CD8-positive, alpha-beta memory T cell (primary cell): ENCODE results near the gene DHX16. TPM values are rescaled to one million over a fixed set of nuclear protein-coding genes. Genes with fewer than 3 reads are reported as not detected.
A peak's percentile ranks its signal among the peaks of the same experiment; 100 is the strongest.

Experiments
- CTCF ChIA-PET: fragments of 350-600 bp; sonication (Branson Sonifier 250); formaldehyde crosslinking; loops from one replicate; lab custom pipeline; 2021; ENCODE audit warnings: antibody characterized with exemption; lab: Charles Lee
- POLR2A ChIA-PET: fragments of 350-600 bp; sonication (Branson Sonifier 250); formaldehyde crosslinking; loops from one replicate; lab custom pipeline; 2021; ENCODE audit warnings: antibody characterized with exemption; lab: Charles Lee
- DNase-seq, 5 donors: peaks; one replicate each; pipeline versions ENCODE4 v3.0.0 to v3.0.0-alpha.2; 2020 to 2022; ENCODE audit warnings: mixed read lengths in 1 of 5
- H3K27ac ChIP-seq: one replicate; pipeline ENCODE4 v1.7.0; 2013; ENCODE audit warnings: low read depth, mild to moderate bottlenecking, low read length, moderate library complexity
- H3K27me3 ChIP-seq: 2 replicates; pipeline ENCODE4 v1.7.0; 2013; ENCODE audit warnings: low read length, mild to moderate bottlenecking; ENCODE audit not compliant: insufficient read depth, poor library complexity, severe bottlenecking
- H3K36me3 ChIP-seq: 2 replicates; pipeline ENCODE4 v1.7.0; 2013; ENCODE audit warnings: mild to moderate bottlenecking, low read length, moderate library complexity; ENCODE audit not compliant: insufficient read depth
- H3K4me1 ChIP-seq: 2 replicates; pipeline ENCODE4 v1.7.0; 2013; ENCODE audit warnings: mild to moderate bottlenecking, low read length, moderate library complexity; ENCODE audit not compliant: insufficient read depth
- H3K4me3 ChIP-seq: 2 replicates; pipeline ENCODE4 v1.7.0; 2013; ENCODE audit warnings: mild to moderate bottlenecking, low read length
- H3K9me3 ChIP-seq: 2 replicates; pipeline ENCODE4 v1.7.0; 2013; ENCODE audit warnings: mild to moderate bottlenecking, low read length
- H3K27ac Mint-ChIP-seq, 8 donors: one replicate each; pipeline ENCODE4 v1.8.0; 2020 to 2021; ENCODE audit warnings: mixed read lengths in 8 of 8, mild to moderate bottlenecking in 6 of 8, inconsistent platforms in 3 of 8, moderate library complexity in 3 of 8
- H3K27me3 Mint-ChIP-seq, 2 donors: one replicate each; pipeline ENCODE4 v1.8.0; 2020 to 2021; ENCODE audit warnings: mixed read lengths in 2 of 2, mild to moderate bottlenecking in 1 of 2, moderate library complexity in 1 of 2
- H3K36me3 Mint-ChIP-seq, 3 donors: one replicate each; pipeline ENCODE4 v1.8.0; 2020 to 2021; ENCODE audit warnings: mixed read lengths in 3 of 3, inconsistent platforms in 1 of 3, mild to moderate bottlenecking in 1 of 3
- H3K4me1 Mint-ChIP-seq, 3 donors: one replicate each; pipeline ENCODE4 v1.8.0; 2020 to 2021; ENCODE audit warnings: mixed read lengths in 3 of 3, inconsistent platforms in 1 of 3, mild to moderate bottlenecking in 1 of 3
- H3K4me3 Mint-ChIP-seq, 7 donors: one replicate each; pipeline ENCODE4 v1.8.0; 2020 to 2021; ENCODE audit warnings: mixed read lengths in 7 of 7, mild to moderate bottlenecking in 6 of 7, moderate library complexity in 4 of 7, inconsistent platforms in 2 of 7
- H3K9me3 Mint-ChIP-seq, 5 donors: one replicate each; pipeline ENCODE4 v1.8.0; 2020 to 2022; ENCODE audit warnings: mixed read lengths in 5 of 5, mild to moderate bottlenecking in 3 of 5, moderate library complexity in 2 of 5, inconsistent platforms in 1 of 5
- polyA plus RNA-seq: library from polyadenylated mRNA; unstranded; fragments of 300-500 nt; fragmentation: Illumina TruSeq; gene quantifications from one replicate; pipeline ENCODE4 v1.2.3, GENCODE V29; 2021
- total RNA-seq, 2 experiments: library from RNA; stranded (reverse); gene quantifications; one replicate each; pipeline ENCODE4 v1.2.3, GENCODE V29; 2021

DHX16 gene
- total and polyA plus RNA-seq, 3 experiments from 2014 or later: 31.0 to 49.1 (median 47.5) TPM

DNA sequence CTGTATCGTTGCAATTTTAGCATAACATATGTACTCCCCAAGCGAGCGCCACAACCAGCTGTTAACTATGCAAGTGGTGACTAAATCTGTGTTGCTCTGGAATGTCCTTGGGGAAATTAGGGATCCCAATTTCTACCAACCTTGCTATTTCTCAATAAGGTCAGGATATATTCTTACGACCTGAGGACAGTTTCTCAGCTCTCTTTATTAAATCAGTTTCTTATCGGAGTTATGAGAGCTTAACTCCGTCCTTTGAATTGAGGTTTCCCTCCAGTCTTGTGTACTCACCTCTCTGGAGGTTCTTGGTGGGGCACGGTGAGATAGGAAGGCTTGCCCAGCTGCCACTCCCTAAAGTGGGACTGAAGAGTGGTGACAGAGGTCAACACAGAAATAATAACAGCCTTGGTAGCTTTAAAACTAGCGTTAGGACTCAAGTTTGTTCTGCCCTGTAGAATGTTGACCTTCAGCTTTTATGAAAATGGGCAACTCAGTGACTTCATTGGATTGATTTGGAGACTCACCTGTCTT, 54.5 kb downstream of the DHX16 start:
- Histone ChIP-seq H3K27me3 (no peaks in the 10 kb centered on the region), H3K4me1 (peaks cover 30% of the 10 kb centered on the region), H3K36me3 (peaks cover 45% of the 10 kb centered on the region), H3K4me3 (peak overlapping the region; percentile 95), H3K9me3 (no peaks in the 10 kb centered on the region), H3K27ac (peak overlapping the region; percentile 99)
- ChIA-PET POLR2A (interaction anchor here (0.7 to 2.4 kb wide), 17 partner anchors 8 to 135 kb away, joined by 3 to 17 read pairs (median 6); partner anchors contain the start of genes ABCF1, ATAT1, DHX16 and GNL1), CTCF (interaction anchor here (0.6 to 2.2 kb wide), 11 partner anchors 47 to 260 kb away, joined by 3 to 11 read pairs (median 6); partner anchors contain the start of genes ABCF1, DHX16 and MDC1)
- H3K4me3 Mint-ChIP-seq: peak overlapping the region; percentile 93 to 100 (median 99)
- peaks cover 0 to 4% (median 2%) of the 10 kb centered on the region in 5 donors for H3K9me3 Mint-ChIP-seq
- peaks cover 0 to 20% of the 10 kb centered on the region in 2 donors for H3K27me3 Mint-ChIP-seq
- H3K4me1 Mint-ChIP-seq: peaks cover 25 to 34% (median 33%) of the 10 kb centered on the region in 3 donors
- DNase-seq: no peak
- H3K27ac Mint-ChIP-seq: peak overlapping the region; percentile 100
- H3K36me3 Mint-ChIP-seq: peaks cover 19 to 74% (median 24%) of the 10 kb centered on the region in 3 donors

DNA sequence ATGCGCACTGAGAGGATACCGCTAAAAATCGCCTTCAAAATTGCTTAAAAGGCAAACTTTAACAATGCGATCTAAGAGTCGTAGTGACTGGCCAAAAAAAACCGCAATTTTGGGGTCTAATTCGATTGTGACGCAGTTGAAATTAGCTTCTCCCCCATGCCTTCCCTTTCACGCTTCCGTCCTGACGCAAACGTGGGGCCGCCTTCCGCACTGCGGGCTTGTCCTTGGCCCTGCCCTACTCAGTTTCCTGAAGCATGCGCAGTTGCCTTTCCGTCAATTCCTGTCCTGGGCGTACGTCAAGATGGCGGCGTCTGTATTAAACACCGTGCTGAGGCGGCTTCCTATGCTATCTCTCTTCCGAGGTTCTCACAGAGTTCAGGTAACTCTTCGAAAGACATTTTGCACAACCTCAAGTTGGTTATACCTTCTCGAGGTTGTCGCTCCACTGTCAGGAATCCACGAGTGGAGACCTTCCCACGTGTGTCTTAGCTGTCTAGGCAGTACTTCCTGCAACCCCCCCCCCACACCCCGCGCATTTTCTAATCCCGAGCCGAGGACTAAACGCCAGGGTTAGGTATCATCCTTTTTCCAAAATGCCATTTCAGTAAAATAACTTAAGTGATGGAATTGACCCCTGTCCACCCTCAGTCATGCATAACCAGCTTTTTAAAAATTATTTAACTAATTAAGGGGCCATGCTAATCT, 55.1 kb downstream of the DHX16 start, which contains the start of gene MRPS18B:
Gene MRPS18B (plus strand): TSS at position 276 of the 705 bp plus-strand sequence. CDS start 26 bp downstream, at position 302.
- Histone ChIP-seq H3K27me3 (no peaks in the 10 kb centered on the region), H3K36me3 (peaks cover 45% of the 10 kb centered on the region), H3K9me3 (no peaks in the 10 kb centered on the region), H3K4me3 (peak within 1 kb of the TSS; percentile 95), H3K27ac (peak within 1 kb of the TSS; percentile 99), H3K4me1 (peaks cover 36% of the 10 kb centered on the region)
- Mint-ChIP-seq H3K27me3 (peaks cover 0 to 20% of the 10 kb centered on the region in 2 donors), H3K36me3 (peaks cover 19 to 73% (median 24%) of the 10 kb centered on the region in 3 donors), H3K4me3 (peak within 1 kb of the TSS; percentile 93 to 100 (median 99)), H3K27ac (peak within 1 kb of the TSS; percentile 100), H3K4me1 (peaks cover 27 to 40% (median 39%) of the 10 kb centered on the region in 3 donors), H3K9me3 (peaks cover 0 to 4% (median 2%) of the 10 kb centered on the region in 5 donors)
- ChIA-PET CTCF (interaction anchor here (0.6 to 2.2 kb wide), 12 partner anchors 47 to 260 kb away, joined by 3 to 11 read pairs (median 5); partner anchors contain the start of genes ABCF1, DHX16 and MDC1), POLR2A (interaction anchor here (0.5 to 2.4 kb wide), 20 partner anchors 9 to 134 kb away, joined by 3 to 17 read pairs (median 6); partner anchors contain the start of genes ABCF1, ATAT1, DHX16 and FLOT1)
- DNase-seq: peak; percentile 96 to 100 (median 99)

GRCh38 chr6:30616811-30617564, 55.8 kb downstream of the DHX16 start, which contains the start of gene PPP1R10:
Gene PPP1R10 (minus strand): TSS chr6:30617243. CDS start chr6:30609944, 7,299 bp downstream.
- peaks cover 42% of the 10 kb centered on the region for H3K36me3 ChIP-seq
- H3K4me1 ChIP-seq: peaks cover 43% of the 10 kb centered on the region
- peaks cover 0 to 4% (median 2%) of the 10 kb centered on the region in 5 donors for H3K9me3 Mint-ChIP-seq
- no peaks in the 10 kb centered on the region for H3K27me3 ChIP-seq
- POLR2A ChIA-PET: interaction anchor here (0.5 to 2.4 kb wide), 16 partner anchors 9 to 125 kb away, joined by 3 to 17 read pairs (median 6); partner anchors contain the start of genes ABCF1, ATAT1, DHX16 and FLOT1
- H3K9me3 ChIP-seq: no peaks in the 10 kb centered on the region
- H3K4me3 ChIP-seq: peak within 1 kb of the TSS; percentile 95
- H3K27ac ChIP-seq: peak within 1 kb of the TSS; percentile 99
- H3K4me3 Mint-ChIP-seq: peak within 1 kb of the TSS; percentile 93 to 100 (median 99)
- DNase-seq: peak; percentile 95 to 100 (median 99)
- peaks cover 30 to 47% (median 45%) of the 10 kb centered on the region in 3 donors for H3K4me1 Mint-ChIP-seq
- peaks cover 19 to 71% (median 21%) of the 10 kb centered on the region in 3 donors for H3K36me3 Mint-ChIP-seq
- CTCF ChIA-PET: interaction anchor here (1.0 to 2.2 kb wide), 6 partner anchors 56 to 134 kb away, joined by 3 to 10 read pairs (median 6); partner anchors contain the start of genes DHX16 and MDC1
- H3K27me3 Mint-ChIP-seq: peaks cover 0 to 20% of the 10 kb centered on the region in 2 donors
- H3K27ac Mint-ChIP-seq: peak within 1 kb of the TSS; percentile 100

DNA sequence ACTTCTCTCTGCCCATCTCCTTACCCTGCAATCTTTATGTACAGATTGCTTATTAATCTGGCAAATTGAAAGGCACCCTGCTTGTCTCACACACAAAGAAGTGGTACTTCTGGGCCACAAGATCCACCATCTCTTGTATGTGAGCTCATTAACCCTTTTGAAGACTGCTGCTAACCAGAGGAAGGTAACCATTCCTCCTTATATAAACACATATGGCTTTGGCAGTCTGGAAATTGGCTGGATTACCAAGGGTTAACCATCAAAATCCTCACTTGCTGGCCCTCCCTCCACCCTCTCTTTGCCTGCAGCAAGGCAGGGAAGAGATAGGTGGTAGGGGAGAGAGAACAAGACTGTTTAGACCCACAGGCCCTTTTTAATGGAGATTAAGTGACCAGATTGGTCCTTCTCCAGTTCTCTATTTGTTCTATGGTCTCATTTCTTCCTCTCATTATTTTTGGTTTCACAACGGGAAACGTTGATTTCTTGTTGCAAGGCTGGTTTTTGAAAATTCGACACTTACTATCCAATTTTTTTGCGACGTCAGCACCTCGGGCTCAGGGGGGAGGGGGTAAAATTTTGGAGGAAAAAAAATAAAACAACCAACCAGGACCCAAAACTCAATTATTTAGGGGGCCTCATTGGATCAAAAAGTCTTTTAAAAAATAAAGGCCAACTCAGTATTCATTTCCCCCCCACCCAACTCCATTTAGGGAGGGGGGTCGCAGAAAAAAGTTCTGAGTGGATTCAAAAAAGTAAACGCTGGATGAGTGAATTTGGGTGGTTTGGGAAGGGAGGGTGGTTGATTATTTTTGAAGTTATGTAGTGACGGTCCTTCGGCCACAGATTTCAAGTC, 56.6 kb downstream of the DHX16 start:
- H3K4me3 Mint-ChIP-seq: peak overlapping the region; percentile 93 to 100 (median 99)
- H3K36me3 Mint-ChIP-seq: peaks cover 19 to 71% (median 19%) of the 10 kb centered on the region in 3 donors
- peaks cover 51% of the 10 kb centered on the region for H3K4me1 ChIP-seq
- peaks cover 38 to 55% (median 53%) of the 10 kb centered on the region in 3 donors for H3K4me1 Mint-ChIP-seq
- CTCF ChIA-PET: interaction anchor here (1.1 to 4.3 kb wide), 7 partner anchors 13 to 116 kb away, joined by 3 to 40 read pairs (median 9); no protein-coding TSS in a partner anchor
- peaks cover 39% of the 10 kb centered on the region for H3K36me3 ChIP-seq
- no peaks in the 10 kb centered on the region for H3K27me3 ChIP-seq
- peaks cover 0 to 4% (median 2%) of the 10 kb centered on the region in 5 donors for H3K9me3 Mint-ChIP-seq
- H3K4me3 ChIP-seq: peak overlapping the region; percentile 93
- H3K9me3 ChIP-seq: no peaks in the 10 kb centered on the region
- H3K27ac Mint-ChIP-seq: peak overlapping the region; percentile 100
- peaks cover 0 to 20% of the 10 kb centered on the region in 2 donors for H3K27me3 Mint-ChIP-seq
- POLR2A ChIA-PET: interaction anchor here (0.6 to 4.2 kb wide), 19 partner anchors 10 to 1211 kb away, joined by 3 to 70 read pairs (median 7); partner anchors contain the start of genes ABCF1, ATAT1, GNL1 and HSPA1B
- peak; percentile 14 to 69 (median 63) for DNase-seq
- peak overlapping the region; percentile 99 for H3K27ac ChIP-seq

GRCh38 chr6:30615219-30615957, 57.4 kb downstream of the DHX16 start:
- Histone ChIP-seq H3K36me3 (peaks cover 31% of the 10 kb centered on the region), H3K4me3 (peak overlapping the region; percentile 93), H3K27me3 (no peaks in the 10 kb centered on the region), H3K27ac (peak overlapping the region; percentile 99), H3K9me3 (no peaks in the 10 kb centered on the region), H3K4me1 (peaks cover 59% of the 10 kb centered on the region)
- Mint-ChIP-seq H3K27me3 (peaks cover 0 to 20% of the 10 kb centered on the region in 2 donors), H3K9me3 (peaks cover 0 to 4% (median 2%) of the 10 kb centered on the region in 5 donors), H3K27ac (peak overlapping the region; percentile 100), H3K4me1 (peaks cover 41 to 63% (median 61%) of the 10 kb centered on the region in 3 donors), H3K36me3 (peaks cover 18 to 73% (median 19%) of the 10 kb centered on the region in 3 donors), H3K4me3 (peak overlapping the region; percentile 93 to 100 (median 99))
- POLR2A ChIA-PET: interaction anchor here (0.6 to 4.2 kb wide), 38 partner anchors 10 to 1283 kb away, joined by 3 to 70 read pairs (median 5); partner anchors contain the start of genes ABCF1, ATAT1, GNL1 and HSPA1B
- DNase-seq: peak in 3 of 5 donors; percentile 28 to 60 (median 52)
- CTCF ChIA-PET: interaction anchor here (0.7 to 4.3 kb wide), 16 partner anchors 11 to 131 kb away, joined by 3 to 40 read pairs (median 4); partner anchors contain the start of genes ATAT1, DHX16, MDC1 and PRR3

- peaks cover 64% of the 10 kb centered on the region for H3K4me1 ChIP-seq
- peak overlapping the region; percentile 99 for H3K27ac ChIP-seq
- no peaks in the 10 kb centered on the region for H3K27me3 ChIP-seq
- ChIA-PET CTCF (interaction anchor here (0.7 to 4.3 kb wide), 17 partner anchors 12 to 130 kb away, joined by 3 to 40 read pairs (median 3); partner anchors contain the start of genes ATAT1, DHX16, IER3 and MDC1), POLR2A (interaction anchor here (0.6 to 4.2 kb wide), 37 partner anchors 9 to 1284 kb away, joined by 3 to 70 read pairs (median 5); partner anchors contain the start of genes ABCF1, ATAT1, GNL1 and HSPA1B)
- Mint-ChIP-seq H3K27me3 (peaks cover 0 to 20% of the 10 kb centered on the region in 2 donors), H3K9me3 (peaks cover 0 to 4% (median 2%) of the 10 kb centered on the region in 5 donors), H3K4me3 (peak overlapping the region; percentile 93 to 100 (median 99)), H3K4me1 (peaks cover 47 to 69% (median 67%) of the 10 kb centered on the region in 3 donors), H3K27ac (peak overlapping the region; percentile 100), H3K36me3 (peaks cover 18 to 73% (median 19%) of the 10 kb centered on the region in 3 donors)
- peak overlapping the region; percentile 93 for H3K4me3 ChIP-seq
- no peaks in the 10 kb centered on the region for H3K9me3 ChIP-seq
- DNase-seq: peak; percentile 72 to 92 (median 91)
- peaks cover 30% of the 10 kb centered on the region for H3K36me3 ChIP-seq
Observed at GRCh38 chr6:30614843-30615218, 58.0 kb downstream of the DHX16 start.
